ENCODE data around the gene MMP15.
"Not testable (repeated sequence)": the region's sequence is repeated elsewhere in the genome, so short reads cannot be mapped to it uniquely, and the experiment has no call there.

DNA sequence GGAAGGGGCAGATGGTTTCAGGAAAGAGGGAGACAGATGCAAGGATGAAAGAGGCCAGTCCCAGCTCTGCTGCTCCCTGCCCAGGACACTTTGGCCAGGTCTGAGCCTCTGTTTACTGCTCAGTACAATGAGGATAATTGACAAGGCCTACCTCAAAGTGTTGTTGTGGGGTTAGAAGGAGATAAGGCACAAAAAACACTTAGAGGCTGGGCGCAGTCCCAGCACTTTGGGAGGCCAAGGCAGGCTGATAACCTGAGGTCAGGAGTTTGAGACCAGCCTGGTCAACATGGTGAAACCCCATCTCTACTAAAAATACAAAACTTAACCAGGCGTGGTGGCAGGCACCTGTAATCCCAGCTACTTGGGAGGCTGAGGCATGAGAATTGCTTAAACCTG is 47.5 kb upstream of the MMP15 start:
- TF ChIP-seq, protein P1, sequence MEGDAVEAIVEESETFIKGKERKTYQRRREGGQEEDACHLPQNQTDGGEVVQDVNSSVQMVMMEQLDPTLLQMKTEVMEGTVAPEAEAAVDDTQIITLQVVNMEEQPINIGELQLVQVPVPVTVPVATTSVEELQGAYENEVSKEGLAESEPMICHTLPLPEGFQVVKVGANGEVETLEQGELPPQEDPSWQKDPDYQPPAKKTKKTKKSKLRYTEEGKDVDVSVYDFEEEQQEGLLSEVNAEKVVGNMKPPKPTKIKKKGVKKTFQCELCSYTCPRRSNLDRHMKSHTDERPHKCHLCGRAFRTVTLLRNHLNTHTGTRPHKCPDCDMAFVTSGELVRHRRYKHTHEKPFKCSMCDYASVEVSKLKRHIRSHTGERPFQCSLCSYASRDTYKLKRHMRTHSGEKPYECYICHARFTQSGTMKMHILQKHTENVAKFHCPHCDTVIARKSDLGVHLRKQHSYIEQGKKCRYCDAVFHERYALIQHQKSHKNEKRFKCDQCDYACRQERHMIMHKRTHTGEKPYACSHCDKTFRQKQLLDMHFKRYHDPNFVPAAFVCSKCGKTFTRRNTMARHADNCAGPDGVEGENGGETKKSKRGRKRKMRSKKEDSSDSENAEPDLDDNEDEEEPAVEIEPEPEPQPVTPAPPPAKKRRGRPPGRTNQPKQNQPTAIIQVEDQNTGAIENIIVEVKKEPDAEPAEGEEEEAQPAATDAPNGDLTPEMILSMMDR (IDR thresholded peaks at IDR 0.05) = not testable (repeated sequence)
- TF ChIP-seq EP300, POLR2A (IDR thresholded peaks at IDR 0.05): not testable (repeated sequence)
